Panc1 (cell line): ENCODE measurements around the gene ABTB2. TPM values are rescaled to one million over a fixed set of nuclear protein-coding genes. Genes with fewer than 3 reads are reported as not detected.

Experiments
- ATAC-seq: fragments of 200-7000 bp; cut with Tn5 transposase; 2 replicates; pipeline ENCODE4 v1.9.1; 2020; ENCODE audit warnings: mild to moderate bottlenecking, moderate library complexity
- BruUV-seq: library from RNA; stranded (reverse); fragments of 400-500 nt; replicated peaks from 2 replicates; lab custom pipeline; 2021; lab: Mats Ljungman, UMichigan
- CTCF ChIA-PET: fragments of 300-600 bp; sonication (Branson Sonifier 250); formaldehyde crosslinking; loops from one replicate; lab custom pipeline; 2022; ENCODE audit warnings: antibody characterized with exemption; lab: Charles Lee
- POLR2A ChIA-PET: fragments of 300-600 bp; sonication (Branson Sonifier 250); formaldehyde crosslinking; loops from one replicate; lab custom pipeline; 2022; ENCODE audit warnings: antibody characterized with exemption; lab: Charles Lee
- DNase-seq: peaks from one replicate; pipeline ENCODE4 v3.0.0-alpha.2; 2010; ENCODE audit warnings: low read depth, low spot score
- H3K27ac ChIP-seq: 2 replicates; pipeline ENCODE4 v1.5.1; 2011; ENCODE audit warnings: mild to moderate bottlenecking, low read length, inconsistent platforms
- H3K27me3 ChIP-seq: fragments of 200-500 bp; sonication (Bioruptor generic); 2 replicates; pipeline ENCODE4 v1.6.0; 2014; ENCODE audit warnings: low read length, inconsistent platforms; ENCODE audit not compliant: control insufficient read depth, insufficient read depth
- H3K36me3 ChIP-seq: fragments of 200-500 bp; sonication (Bioruptor generic); 2 replicates; pipeline ENCODE4 v1.5.1; 2014; ENCODE audit warnings: inconsistent platforms, mild to moderate bottlenecking, low read length, moderate library complexity; ENCODE audit not compliant: control insufficient read depth, insufficient read depth
- H3K4me1 ChIP-seq: 2 replicates; pipeline ENCODE4 v1.5.1; 2011; ENCODE audit warnings: inconsistent platforms, mild to moderate bottlenecking, low read length, moderate library complexity; ENCODE audit not compliant: control insufficient read depth, insufficient read depth
- H3K4me3 ChIP-seq, 2 experiments: 2 replicates each; pipeline ENCODE4 v1.5.1; 2011 to 2012; ENCODE audit warnings: low read depth in 2 of 2, low read length in 2 of 2, mild to moderate bottlenecking in 2 of 2, inconsistent platforms in 1 of 2, moderate library complexity in 1 of 2
- H3K9me3 ChIP-seq: fragments of 200-500 bp; sonication (Bioruptor generic); 2 replicates; pipeline ENCODE4 v1.5.1; 2014; ENCODE audit warnings: low read depth, mild to moderate bottlenecking, inconsistent platforms, low read length, moderate library complexity; ENCODE audit not compliant: control insufficient read depth, insufficient read depth
- CTCF ChIP-seq: fragments of 450-650 bp; IDR thresholded peaks from 2 replicates; pipeline ENCODE4 v1.5.1; 2017; ENCODE audit warnings: mild to moderate bottlenecking
- POLR2AphosphoS5 ChIP-seq: IDR thresholded peaks from 2 replicates; pipeline ENCODE4 v1.6.1; 2012; ENCODE audit warnings: mild to moderate bottlenecking, low read depth, low read length, moderate library complexity
- REST ChIP-seq, 2 experiments: IDR thresholded peaks; 2 replicates each; pipeline ENCODE4 v1.6.1; 2011 to 2012; ENCODE audit warnings: low read depth in 2 of 2, control low read depth in 1 of 2, low read length in 1 of 2, mild to moderate bottlenecking in 1 of 2, moderate library complexity in 1 of 2; ENCODE audit not compliant: insufficient read depth in 1 of 2
- SIN3A ChIP-seq: IDR thresholded peaks from 2 replicates; pipeline ENCODE4 v1.6.1; 2012; ENCODE audit warnings: low read depth, mild to moderate bottlenecking, low read length, moderate library complexity, borderline replicate concordance; ENCODE audit not compliant: insufficient read depth
- TCF7L2 ChIP-seq: IDR thresholded peaks from 2 replicates; pipeline ENCODE4 v1.6.1; 2011; ENCODE audit warnings: mild to moderate bottlenecking, low read depth, low read length, inconsistent platforms
- in situ Hi-C: cut with HindIII; loops from 2 replicates; pipeline ENCODE4 v1.10.0; 2016; ENCODE audit warnings: low sequenced_read_pairs, low pct_unique_long_range_greater_than_20kb
- intact Hi-C: fragments of 100-400 bp; cut with micrococcal nuclease; formaldehyde crosslinking; loops from one replicate; pipeline ENCODE4 v1.10.0; 2022; ENCODE audit not compliant: unreplicated experiment
- total RNA-seq: library from RNA; stranded (reverse); gene quantifications from one replicate; pipeline ENCODE4 v1.2.1, GENCODE V29; 2021; ENCODE audit not compliant: unreplicated experiment

ABTB2 gene
- total RNA-seq, 1 experiment from 2014 or later = 22.7 TPM

- ChIA-PET POLR2A (interaction anchor here (0.6 to 0.7 kb wide), 3 partner anchors 31 to 596 kb away, joined by 3 to 11 read pairs (median 3); no protein-coding TSS in a partner anchor), CTCF (interaction anchor here (0.6 kb wide), 1 partner anchor 843 kb away, joined by 3 read pairs; no protein-coding TSS in a partner anchor)
- no TSS peak for BruUV-seq
- TF ChIP-seq POLR2AphosphoS5 = no peak
- TF ChIP-seq TCF7L2 = no peak
- no peak for TF ChIP-seq REST (IDR thresholded peaks at IDR 0.05; ENCODE audit: insufficient read depth in 1 of 2, low read depth in 2 of 2, low read length in 1 of 2)
- no peak for TF ChIP-seq SIN3A
- no peak for TF ChIP-seq CTCF
- ATAC-seq = peak; percentile 95
- H3K4me3 ChIP-seq = no peak overlapping the region
- peak overlapping the region; percentile 48; the same call in 1 of the 2 replicates for H3K27ac ChIP-seq
- no peak for DNase-seq
- H3K9me3 ChIP-seq = peaks cover 6% of the 10 kb centered on the region; the same call in 1 of the 2 replicates
- intact Hi-C loops (no loop called here), in situ Hi-C loops (no loop called here)
- no peaks in the 10 kb centered on the region for H3K36me3 ChIP-seq
- H3K27me3 ChIP-seq = no peaks in the 10 kb centered on the region
- H3K4me1 ChIP-seq = no peaks in the 10 kb centered on the region
Observed at GRCh38 chr11:34395916-34396550, 38.2 kb upstream of the ABTB2 start.

DNA sequence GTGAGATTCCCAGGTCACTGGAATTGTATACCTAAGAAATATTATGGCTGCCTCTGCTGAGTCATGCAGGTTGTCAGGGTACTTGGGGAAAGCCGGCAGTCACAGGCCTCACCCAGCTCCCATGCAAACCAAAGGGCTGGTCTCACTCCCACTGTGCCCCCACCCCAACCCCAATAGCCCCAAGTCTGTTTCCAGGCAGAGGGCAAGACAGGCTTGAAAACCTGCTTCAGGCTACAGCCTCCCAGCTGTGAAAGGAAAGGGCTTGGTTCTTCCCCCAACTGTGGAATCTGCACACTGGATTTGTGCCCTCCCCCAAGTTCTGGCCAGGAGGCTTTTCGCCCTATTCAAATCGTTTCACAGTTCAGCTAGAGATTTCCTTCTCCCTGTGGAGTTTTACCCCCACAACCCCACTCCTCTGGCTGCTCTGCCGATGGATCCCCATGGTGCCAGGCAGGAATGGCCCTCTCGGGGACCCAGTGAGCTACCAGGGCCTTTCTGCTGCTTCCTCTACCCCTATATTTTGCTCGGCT lies 37.0 kb upstream of the ABTB2 start:
- H3K4me1 ChIP-seq = no peaks in the 10 kb centered on the region
- H3K9me3 ChIP-seq = peaks cover 6% of the 10 kb centered on the region; the same call in 1 of the 2 replicates
- no peaks in the 10 kb centered on the region for H3K27me3 ChIP-seq
- no peak overlapping the region; the same call in 1 of the 2 replicates for H3K27ac ChIP-seq
- TF ChIP-seq SIN3A (no peak), TCF7L2 (no peak), REST (IDR thresholded peaks at IDR 0.05; ENCODE audit: insufficient read depth in 1 of 2, low read depth in 2 of 2, low read length in 1 of 2) (no peak), POLR2AphosphoS5 (no peak), CTCF (no peak)
- no TSS peak for BruUV-seq
- DNase-seq = no peak
- no peaks in the 10 kb centered on the region for H3K36me3 ChIP-seq
- ATAC-seq = no peak
- ChIA-PET POLR2A (no interaction called here), CTCF (no interaction called here)
- intact Hi-C loops = no loop called here
- H3K4me3 ChIP-seq = no peak overlapping the region
- in situ Hi-C loops = no loop called here
